GM23338 (cell line): ENCODE measurements around the gene CYP2D6. TPM values are rescaled to one million over a fixed set of nuclear protein-coding genes. Genes with fewer than 3 reads are reported as not detected.

ENCODE experiments used
- ATAC-seq: fragments of 200-7000 bp; cut with Tn5 transposase; 3 replicates; pipeline ENCODE4 v1.9.1; 2020
- DNase-seq: peaks from one replicate; pipeline ENCODE4 v3.0.0-alpha.2; 2015; ENCODE audit warnings: low spot score
- H2AFZ ChIP-seq: fragments of 200-600 bp; sonication (generic); 2 replicates; pipeline ENCODE4 v1.8.0; 2016; ENCODE audit warnings: antibody characterized with exemption, mild to moderate bottlenecking, moderate library complexity
- H3F3A ChIP-seq: fragments of 200-600 bp; sonication (generic); replicated peaks from 2 replicates; pipeline ENCODE4 v1.8.0; 2017; ENCODE audit warnings: antibody characterized with exemption, mixed run types, low read depth
- H3K27ac ChIP-seq: fragments of 200-600 bp; sonication (generic); 2 replicates; pipeline ENCODE4 v1.6.1; 2016; ENCODE audit warnings: low read depth
- H3K27me3 ChIP-seq: fragments of 200-600 bp; sonication (generic); 2 replicates; pipeline ENCODE4 v1.8.0; 2016; ENCODE audit warnings: mild to moderate bottlenecking, mixed run types, moderate library complexity; ENCODE audit not compliant: insufficient read depth
- H3K36me3 ChIP-seq: fragments of 200-600 bp; sonication (generic); 2 replicates; pipeline ENCODE4 v1.8.0; 2016; ENCODE audit warnings: mild to moderate bottlenecking; ENCODE audit not compliant: insufficient read depth
- H3K4me1 ChIP-seq: fragments of 200-600 bp; sonication (generic); 2 replicates; pipeline ENCODE4 v1.8.0; 2016; ENCODE audit warnings: mild to moderate bottlenecking, moderate library complexity; ENCODE audit not compliant: insufficient read depth
- H3K4me2 ChIP-seq: fragments of 200-600 bp; sonication (generic); 2 replicates; pipeline ENCODE4 v1.7.1; 2017; ENCODE audit warnings: mixed run types
- H3K4me3 ChIP-seq: fragments of 200-600 bp; sonication (generic); 2 replicates; pipeline ENCODE4 v1.6.1; 2016; ENCODE audit warnings: mixed run types
- H3K79me2 ChIP-seq: fragments of 200-600 bp; sonication (generic); replicated peaks from 2 replicates; pipeline ENCODE4 v1.8.0; 2017; ENCODE audit warnings: mild to moderate bottlenecking; ENCODE audit not compliant: insufficient read depth
- H3K9me2 ChIP-seq: fragments of 200-600 bp; sonication (generic); 2 replicates; pipeline ENCODE4 v1.8.0; 2017; ENCODE audit not compliant: insufficient read depth
- H4K20me1 ChIP-seq: fragments of 200-600 bp; sonication (generic); replicated peaks from 2 replicates; pipeline ENCODE4 v1.8.0; 2017; ENCODE audit warnings: mild to moderate bottlenecking; ENCODE audit not compliant: insufficient read depth
- H3K27ac Mint-ChIP-seq: 2 replicates; pipeline ENCODE4 v1.8.0; 2020; ENCODE audit warnings: inconsistent platforms, mild to moderate bottlenecking, moderate library complexity, mixed read lengths
- H3K27me3 Mint-ChIP-seq: 3 replicates; pipeline ENCODE4 v1.8.0; 2022; ENCODE audit warnings: low read depth, mild to moderate bottlenecking, moderate library complexity, mixed read lengths, inconsistent platforms; ENCODE audit not compliant: insufficient read depth, poor library complexity
- H3K36me3 Mint-ChIP-seq: 3 replicates; pipeline ENCODE4 v1.8.0; 2021; ENCODE audit warnings: low read depth, mild to moderate bottlenecking, inconsistent platforms, moderate library complexity, mixed read lengths
- H3K4me1 Mint-ChIP-seq: 3 replicates; pipeline ENCODE4 v1.8.0; 2020; ENCODE audit warnings: mild to moderate bottlenecking, inconsistent platforms, mixed read lengths
- H3K4me3 Mint-ChIP-seq: 3 replicates; pipeline ENCODE4 v1.8.0; 2021; ENCODE audit warnings: moderate library complexity, mild to moderate bottlenecking, inconsistent platforms, mixed read lengths
- H3K9me3 Mint-ChIP-seq: 3 replicates; pipeline ENCODE4 v1.8.0; 2020; ENCODE audit warnings: moderate library complexity, mild to moderate bottlenecking, inconsistent platforms, mixed read lengths
- CREB1 ChIP-seq: fragments of 250-450 bp; sonication (Bioruptor Pico); IDR thresholded peaks from 2 replicates; pipeline ENCODE4 v1.5.0; 2020; ENCODE audit warnings: low read depth, mild to moderate bottlenecking, moderate library complexity
- CTCF ChIP-seq, 2 experiments: fragments of 200-600 bp in 1 of 2; sonication (generic) in 1 of 2; conservative IDR thresholded peaks; 2 replicates each; pipeline versions ENCODE4 v1.5.1 to v1.6.1; 2016 to 2017; ENCODE audit warnings: antibody characterized with exemption in 2 of 2, low read depth in 2 of 2, mild to moderate bottlenecking in 2 of 2, moderate library complexity in 1 of 2
- EZH2 ChIP-seq: fragments of 200-600 bp; sonication (generic); IDR thresholded peaks from one replicate; pipeline ENCODE4 v1.8.0; 2017; ENCODE audit warnings: antibody characterized with exemption, mild to moderate bottlenecking, low read depth; ENCODE audit not compliant: unreplicated experiment
- EZH2phosphoT487 ChIP-seq: fragments of 200-600 bp; sonication (generic); IDR thresholded peaks from one replicate; pipeline ENCODE4 v1.8.1; 2018; ENCODE audit warnings: antibody characterized with exemption; ENCODE audit not compliant: unreplicated experiment
- JUNB ChIP-seq: IDR thresholded peaks from one replicate; pipeline ENCODE4 v1.6.1; 2016; ENCODE audit warnings: antibody characterized with exemption; ENCODE audit not compliant: unreplicated experiment
- NANOG ChIP-seq: IDR thresholded peaks from 2 replicates; pipeline ENCODE4 v1.6.1; 2016; ENCODE audit warnings: antibody characterized with exemption, borderline replicate concordance
- POLR2AphosphoS5 ChIP-seq: IDR thresholded peaks from 2 replicates; pipeline ENCODE4 v1.6.1; 2016; ENCODE audit warnings: antibody characterized with exemption, low read depth
- REST ChIP-seq: IDR thresholded peaks from one replicate; pipeline ENCODE4 v1.6.1; 2018; ENCODE audit warnings: antibody characterized with exemption; ENCODE audit not compliant: unreplicated experiment
- STAT1 ChIP-seq: IDR thresholded peaks from one replicate; pipeline ENCODE4 v1.6.1; 2016; ENCODE audit warnings: antibody characterized with exemption; ENCODE audit not compliant: unreplicated experiment
- ZNF114 ChIP-seq: fragments of 250-450 bp; sonication (Bioruptor Pico); IDR thresholded peaks from 2 replicates; pipeline ENCODE4 v1.5.0; 2020; ENCODE audit warnings: mild to moderate bottlenecking, moderate library complexity
- ZNF331 ChIP-seq: fragments of 250-450 bp; sonication (Bioruptor Pico); IDR thresholded peaks from 2 replicates; pipeline ENCODE4 v1.5.0; 2020; ENCODE audit warnings: low read depth, mild to moderate bottlenecking, moderate library complexity
- ZNF462 ChIP-seq: fragments of 250-450 bp; sonication (Bioruptor Pico); IDR thresholded peaks from 2 replicates; pipeline ENCODE4 v1.5.0; 2020; ENCODE audit warnings: mild to moderate bottlenecking, moderate library complexity
- polyA plus RNA-seq: library from polyadenylated mRNA; unstranded; fragments of >200 nt; fragmentation: Nextera tagmentation; extraction: Ambion mirVana; gene quantifications from 2 replicates; pipeline ENCODE4 v1.2.1, GENCODE V29; 2016
- total RNA-seq: library from RNA; depleted of rRNA; stranded (reverse); fragments of >200 nt; shearing (Covaris generic); gene quantifications from 2 replicates; pipeline ENCODE4 v1.2.3, GENCODE V29; 2014
- TF ChIP-seq, protein P1 (sequence below): IDR thresholded peaks from 2 replicates; pipeline ENCODE4 v1.6.1; 2016; ENCODE audit warnings: antibody characterized with exemption

The CYP2D6 gene
- total and polyA plus RNA-seq, 2 experiments from 2014 or later: 1.2 to 1.3 TPM

DNA sequence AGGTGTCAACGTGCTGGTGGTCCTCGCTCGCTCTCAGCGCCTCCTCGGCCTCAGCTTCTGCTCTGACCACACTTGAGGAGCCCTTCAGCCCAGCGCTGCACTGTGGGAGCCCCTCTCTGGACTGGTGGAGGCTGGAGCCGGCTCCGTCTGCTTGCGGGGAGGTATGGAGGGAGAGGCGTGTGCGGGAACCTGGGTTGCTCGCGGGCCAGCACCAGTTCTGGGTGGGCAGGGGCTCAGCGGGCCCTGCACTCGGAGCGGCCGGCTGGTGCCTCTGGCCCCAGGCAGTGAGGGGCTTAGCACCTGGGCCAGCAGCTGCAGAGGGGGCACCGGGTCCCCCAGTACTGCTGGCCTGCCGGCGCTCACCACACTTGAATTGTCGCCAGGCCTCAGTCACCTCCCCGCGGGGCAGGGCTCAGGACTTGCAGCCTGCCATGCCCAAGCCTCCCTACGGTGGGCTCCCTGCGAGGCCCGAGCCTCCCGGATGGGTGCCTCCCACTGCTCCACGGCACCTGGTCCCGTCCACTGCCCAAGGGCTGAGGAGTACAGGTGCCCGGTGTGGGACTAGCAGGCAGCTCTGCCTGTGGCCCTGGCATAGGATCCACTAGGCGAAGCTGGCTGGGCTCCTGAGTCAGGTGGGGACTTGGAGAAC is 7.6 kb upstream of the CYP2D6 start:
- Histone ChIP-seq H3K4me1 (no peaks in the 10 kb centered on the region), H3K79me2 (no peaks in the 10 kb centered on the region), H3K27ac (no peak overlapping the region), H3K36me3 (no peaks in the 10 kb centered on the region), H3K4me2 (no peak overlapping the region), H3K4me3 (no peak overlapping the region), H4K20me1 (no peaks in the 10 kb centered on the region), H3F3A (no peaks in the 10 kb centered on the region), H3K27me3 (peaks cover under 1% of the 10 kb centered on the region; the same call in 1 of the 2 replicates), H2AFZ (no peak overlapping the region), H3K9me2 (no peaks in the 10 kb centered on the region)
- Mint-ChIP-seq H3K9me3 (peaks cover 2% of the 10 kb centered on the region), H3K4me1 (no peaks in the 10 kb centered on the region), H3K27ac (no peak overlapping the region), H3K36me3 (peaks cover 17% of the 10 kb centered on the region), H3K27me3 (peaks cover 6% of the 10 kb centered on the region), H3K4me3 (no peak overlapping the region)
- DNase-seq: no peak
- ATAC-seq: no peak
- no peak for TF ChIP-seq STAT1
- no peak for TF ChIP-seq EZH2
- TF ChIP-seq EZH2phosphoT487: no peak
- no peak for TF ChIP-seq ZNF462 (CRISPR knock-in tag)
- TF ChIP-seq POLR2AphosphoS5: no peak
- TF ChIP-seq, protein P1, sequence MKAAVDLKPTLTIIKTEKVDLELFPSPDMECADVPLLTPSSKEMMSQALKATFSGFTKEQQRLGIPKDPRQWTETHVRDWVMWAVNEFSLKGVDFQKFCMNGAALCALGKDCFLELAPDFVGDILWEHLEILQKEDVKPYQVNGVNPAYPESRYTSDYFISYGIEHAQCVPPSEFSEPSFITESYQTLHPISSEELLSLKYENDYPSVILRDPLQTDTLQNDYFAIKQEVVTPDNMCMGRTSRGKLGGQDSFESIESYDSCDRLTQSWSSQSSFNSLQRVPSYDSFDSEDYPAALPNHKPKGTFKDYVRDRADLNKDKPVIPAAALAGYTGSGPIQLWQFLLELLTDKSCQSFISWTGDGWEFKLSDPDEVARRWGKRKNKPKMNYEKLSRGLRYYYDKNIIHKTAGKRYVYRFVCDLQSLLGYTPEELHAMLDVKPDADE: no peak
- TF ChIP-seq JUNB: no peak
- TF ChIP-seq NANOG: no peak
- TF ChIP-seq ZNF331 (CRISPR knock-in tag): no peak
- no peak for TF ChIP-seq CTCF (conservative IDR thresholded peaks at IDR 0.05; ENCODE audit: low read depth in 2 of 2)
- TF ChIP-seq ZNF114 (CRISPR knock-in tag): no peak
- TF ChIP-seq REST: no peak
- no peak for TF ChIP-seq CREB1 (CRISPR knock-in tag)
